NB4 (cell line): ENCODE results near the gene NPR3.

Experiments used
- MYC ChIP-seq: IDR thresholded peaks from 2 replicates; pipeline ENCODE4 v1.6.1; 2011; ENCODE audit warnings: low read depth, low read length
- POLR2A ChIP-seq: IDR thresholded peaks from 2 replicates; pipeline ENCODE4 v1.6.1; 2011; ENCODE audit warnings: mild to moderate bottlenecking; ENCODE audit not compliant: insufficient read length; ENCODE audit errors: extremely low read depth
- TF ChIP-seq, protein P1 (sequence below): IDR thresholded peaks from one replicate; pipeline ENCODE4 v1.5.1; 2012; ENCODE audit warnings: low read depth, low read length
- TF ChIP-seq, protein P2 (sequence below): IDR thresholded peaks from 2 replicates; pipeline ENCODE4 v1.6.1; 2011; ENCODE audit warnings: low read depth, low read length

DNA sequence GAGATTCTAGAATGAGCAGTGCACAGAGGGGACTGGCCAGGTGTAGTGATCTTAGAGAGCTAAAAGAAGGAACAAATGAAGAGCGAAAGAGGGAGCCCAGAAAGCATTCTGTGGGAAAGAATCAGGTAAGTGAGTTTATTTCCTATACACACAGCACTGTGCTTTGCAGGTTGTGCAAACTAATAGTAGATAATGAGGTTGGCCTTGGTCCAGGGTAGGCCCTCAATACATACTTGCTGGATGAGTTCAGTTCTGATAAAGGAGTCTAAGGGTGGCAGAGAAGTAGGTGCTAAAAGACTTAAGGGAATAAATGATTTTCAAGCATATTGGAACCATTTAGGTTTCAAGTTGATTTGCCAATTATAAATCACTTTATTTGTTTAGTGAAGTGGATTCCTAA is 122.0 kb downstream of the NPR3 start:
- TF ChIP-seq, protein P1, sequence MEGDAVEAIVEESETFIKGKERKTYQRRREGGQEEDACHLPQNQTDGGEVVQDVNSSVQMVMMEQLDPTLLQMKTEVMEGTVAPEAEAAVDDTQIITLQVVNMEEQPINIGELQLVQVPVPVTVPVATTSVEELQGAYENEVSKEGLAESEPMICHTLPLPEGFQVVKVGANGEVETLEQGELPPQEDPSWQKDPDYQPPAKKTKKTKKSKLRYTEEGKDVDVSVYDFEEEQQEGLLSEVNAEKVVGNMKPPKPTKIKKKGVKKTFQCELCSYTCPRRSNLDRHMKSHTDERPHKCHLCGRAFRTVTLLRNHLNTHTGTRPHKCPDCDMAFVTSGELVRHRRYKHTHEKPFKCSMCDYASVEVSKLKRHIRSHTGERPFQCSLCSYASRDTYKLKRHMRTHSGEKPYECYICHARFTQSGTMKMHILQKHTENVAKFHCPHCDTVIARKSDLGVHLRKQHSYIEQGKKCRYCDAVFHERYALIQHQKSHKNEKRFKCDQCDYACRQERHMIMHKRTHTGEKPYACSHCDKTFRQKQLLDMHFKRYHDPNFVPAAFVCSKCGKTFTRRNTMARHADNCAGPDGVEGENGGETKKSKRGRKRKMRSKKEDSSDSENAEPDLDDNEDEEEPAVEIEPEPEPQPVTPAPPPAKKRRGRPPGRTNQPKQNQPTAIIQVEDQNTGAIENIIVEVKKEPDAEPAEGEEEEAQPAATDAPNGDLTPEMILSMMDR, result no peak
- TF ChIP-seq, protein P2, sequence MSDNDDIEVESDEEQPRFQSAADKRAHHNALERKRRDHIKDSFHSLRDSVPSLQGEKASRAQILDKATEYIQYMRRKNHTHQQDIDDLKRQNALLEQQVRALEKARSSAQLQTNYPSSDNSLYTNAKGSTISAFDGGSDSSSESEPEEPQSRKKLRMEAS, result no peak
- TF ChIP-seq POLR2A, result no peak
- no peak for TF ChIP-seq MYC
